Measurements from ENCODE around the gene C18orf63. TPM values are rescaled to one million over a fixed set of nuclear protein-coding genes. Genes with fewer than 3 reads are reported as not detected.

C18orf63 gene
- polyA plus RNA-seq, 1 donor from 2014 or later, result not detected

DNA sequence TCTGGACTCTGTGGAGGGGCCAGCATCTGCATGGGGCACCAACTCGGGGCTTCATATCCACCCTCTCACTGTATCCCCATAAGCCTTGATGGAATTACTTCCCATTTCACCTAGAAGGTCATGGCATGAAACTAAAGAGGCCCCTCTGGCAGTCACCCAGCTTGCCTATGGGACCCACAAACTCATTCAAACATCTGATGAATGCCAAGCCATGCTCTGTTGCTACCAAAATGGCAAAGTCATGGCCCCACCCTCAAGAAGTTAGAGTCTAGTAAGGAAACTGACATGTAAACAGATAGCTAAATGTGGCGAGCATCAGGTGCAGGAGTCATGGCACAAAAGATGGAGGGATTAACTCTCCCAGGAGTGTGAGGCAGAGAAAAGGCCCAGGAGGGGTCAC lies 38.3 kb upstream of the C18orf63 start:
- Histone ChIP-seq H3K36me3 (ENCODE audit: insufficient read depth, low read length) (no peaks in the 10 kb centered on the region), H3K27me3 (ENCODE audit: insufficient read depth, low read depth, low read length) (no peaks in the 10 kb centered on the region), H3K79me2 (replicated peaks; ENCODE audit: insufficient read depth, low read length) (no peaks in the 10 kb centered on the region), H3K9me2 (ENCODE audit: insufficient read depth, low read length) (no peaks in the 10 kb centered on the region), H3K4me2 (ENCODE audit: low read length) (no peak overlapping the region), H2AFZ (ENCODE audit: low read depth, low read length) (no peak overlapping the region), H3F3A (ENCODE audit: insufficient read depth, low read length, poor library complexity, severe bottlenecking) (no peaks in the 10 kb centered on the region), H3K9ac (ENCODE audit: low read length) (no peak overlapping the region), H3K9me3 (ENCODE audit: low read length) (no peaks in the 10 kb centered on the region), H3K27ac (ENCODE audit: low read length) (no peak overlapping the region), H3K4me3 (ENCODE audit: low read length) (no peak overlapping the region), H4K20me1 (ENCODE audit: insufficient read depth) (no peaks in the 10 kb centered on the region)
- TF ChIP-seq TAF1 (IDR thresholded peaks at IDR 0.05; ENCODE audit: low read depth), result no peak
- TF ChIP-seq RAD21 (conservative IDR thresholded peaks at IDR 0.05), result no peak
- TF ChIP-seq SMC3 (conservative IDR thresholded peaks at IDR 0.05; ENCODE audit: poor library complexity), result no peak
- TF ChIP-seq EP300 (conservative IDR thresholded peaks at IDR 0.05; ENCODE audit: poor library complexity, severe bottlenecking), result no peak
- TF ChIP-seq EZH2 (IDR thresholded peaks at IDR 0.05; ENCODE audit: borderline replicate concordance, insufficient read depth, low read length, poor library complexity, severe bottlenecking), result no peak
- TF ChIP-seq, protein P1, sequence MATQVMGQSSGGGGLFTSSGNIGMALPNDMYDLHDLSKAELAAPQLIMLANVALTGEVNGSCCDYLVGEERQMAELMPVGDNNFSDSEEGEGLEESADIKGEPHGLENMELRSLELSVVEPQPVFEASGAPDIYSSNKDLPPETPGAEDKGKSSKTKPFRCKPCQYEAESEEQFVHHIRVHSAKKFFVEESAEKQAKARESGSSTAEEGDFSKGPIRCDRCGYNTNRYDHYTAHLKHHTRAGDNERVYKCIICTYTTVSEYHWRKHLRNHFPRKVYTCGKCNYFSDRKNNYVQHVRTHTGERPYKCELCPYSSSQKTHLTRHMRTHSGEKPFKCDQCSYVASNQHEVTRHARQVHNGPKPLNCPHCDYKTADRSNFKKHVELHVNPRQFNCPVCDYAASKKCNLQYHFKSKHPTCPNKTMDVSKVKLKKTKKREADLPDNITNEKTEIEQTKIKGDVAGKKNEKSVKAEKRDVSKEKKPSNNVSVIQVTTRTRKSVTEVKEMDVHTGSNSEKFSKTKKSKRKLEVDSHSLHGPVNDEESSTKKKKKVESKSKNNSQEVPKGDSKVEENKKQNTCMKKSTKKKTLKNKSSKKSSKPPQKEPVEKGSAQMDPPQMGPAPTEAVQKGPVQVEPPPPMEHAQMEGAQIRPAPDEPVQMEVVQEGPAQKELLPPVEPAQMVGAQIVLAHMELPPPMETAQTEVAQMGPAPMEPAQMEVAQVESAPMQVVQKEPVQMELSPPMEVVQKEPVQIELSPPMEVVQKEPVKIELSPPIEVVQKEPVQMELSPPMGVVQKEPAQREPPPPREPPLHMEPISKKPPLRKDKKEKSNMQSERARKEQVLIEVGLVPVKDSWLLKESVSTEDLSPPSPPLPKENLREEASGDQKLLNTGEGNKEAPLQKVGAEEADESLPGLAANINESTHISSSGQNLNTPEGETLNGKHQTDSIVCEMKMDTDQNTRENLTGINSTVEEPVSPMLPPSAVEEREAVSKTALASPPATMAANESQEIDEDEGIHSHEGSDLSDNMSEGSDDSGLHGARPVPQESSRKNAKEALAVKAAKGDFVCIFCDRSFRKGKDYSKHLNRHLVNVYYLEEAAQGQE (IDR thresholded peaks at IDR 0.05; ENCODE audit: borderline replicate concordance), result no peak
- no peak for TF ChIP-seq POLR2AphosphoS5 (IDR thresholded peaks at IDR 0.05)

DNA sequence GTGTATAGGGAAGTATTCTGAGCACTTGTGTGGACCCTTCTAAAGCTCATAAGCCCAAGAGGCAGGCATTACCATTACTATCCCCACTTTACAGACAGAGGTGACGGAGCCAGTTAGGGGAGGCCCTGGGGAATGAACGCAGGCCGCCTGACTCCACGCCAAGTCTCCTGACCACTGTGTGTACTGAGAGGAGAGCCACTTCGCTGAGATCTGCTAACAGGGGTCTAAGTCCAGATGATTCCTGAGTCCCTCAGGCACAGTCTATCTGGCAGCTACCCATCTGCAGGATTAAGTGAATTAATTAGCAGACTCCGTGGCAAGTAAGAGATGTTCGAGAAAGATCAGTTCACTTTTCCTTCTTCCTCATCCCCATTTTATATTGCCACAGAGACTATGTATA lies 37.6 kb upstream of the C18orf63 start:
- no peaks in the 10 kb centered on the region for H3K27me3 ChIP-seq (ENCODE audit: insufficient read depth, low read depth, low read length)
- no peaks in the 10 kb centered on the region for H3K36me3 ChIP-seq (ENCODE audit: insufficient read depth, low read length)
- no peak for TF ChIP-seq TAF1 (IDR thresholded peaks at IDR 0.05; ENCODE audit: low read depth)
- no peak for TF ChIP-seq EZH2 (IDR thresholded peaks at IDR 0.05; ENCODE audit: borderline replicate concordance, insufficient read depth, low read length, poor library complexity, severe bottlenecking)
- TF ChIP-seq SMC3 (conservative IDR thresholded peaks at IDR 0.05; ENCODE audit: poor library complexity), result no peak
- no peak for TF ChIP-seq MXI1 (conservative IDR thresholded peaks at IDR 0.05; ENCODE audit: poor library complexity, severe bottlenecking)
- no peak for TF ChIP-seq POLR2AphosphoS5 (IDR thresholded peaks at IDR 0.05)
- TF ChIP-seq CTCF (IDR thresholded peaks at IDR 0.05; ENCODE audit: poor library complexity, severe bottlenecking), result no peak
- no peak for TF ChIP-seq RAD21 (conservative IDR thresholded peaks at IDR 0.05)
- no peak for TF ChIP-seq EP300 (conservative IDR thresholded peaks at IDR 0.05; ENCODE audit: poor library complexity, severe bottlenecking)
- TF ChIP-seq, protein P1 (IDR thresholded peaks at IDR 0.05; ENCODE audit: borderline replicate concordance), result no peak
- no peaks in the 10 kb centered on the region for H3K79me2 ChIP-seq (replicated peaks; ENCODE audit: insufficient read depth, low read length)
- H3K9me2 ChIP-seq (ENCODE audit: insufficient read depth, low read length), result no peaks in the 10 kb centered on the region
- H3K4me3 ChIP-seq (ENCODE audit: low read length), result no peak overlapping the region
- H2AFZ ChIP-seq (ENCODE audit: low read depth, low read length), result no peak overlapping the region
- no peaks in the 10 kb centered on the region for H3K9me3 ChIP-seq (ENCODE audit: low read length)
- no peaks in the 10 kb centered on the region for H4K20me1 ChIP-seq (ENCODE audit: insufficient read depth)
- H3K9ac ChIP-seq (ENCODE audit: low read length), result no peak overlapping the region
- no peak overlapping the region for H3K4me2 ChIP-seq (ENCODE audit: low read length)
- H3F3A ChIP-seq (ENCODE audit: insufficient read depth, low read length, poor library complexity, severe bottlenecking), result no peaks in the 10 kb centered on the region
- no peak overlapping the region for H3K27ac ChIP-seq (ENCODE audit: low read length)

All from neural cell (in vitro differentiated cells).